Measurements from ENCODE around the gene CDR2.

DNA sequence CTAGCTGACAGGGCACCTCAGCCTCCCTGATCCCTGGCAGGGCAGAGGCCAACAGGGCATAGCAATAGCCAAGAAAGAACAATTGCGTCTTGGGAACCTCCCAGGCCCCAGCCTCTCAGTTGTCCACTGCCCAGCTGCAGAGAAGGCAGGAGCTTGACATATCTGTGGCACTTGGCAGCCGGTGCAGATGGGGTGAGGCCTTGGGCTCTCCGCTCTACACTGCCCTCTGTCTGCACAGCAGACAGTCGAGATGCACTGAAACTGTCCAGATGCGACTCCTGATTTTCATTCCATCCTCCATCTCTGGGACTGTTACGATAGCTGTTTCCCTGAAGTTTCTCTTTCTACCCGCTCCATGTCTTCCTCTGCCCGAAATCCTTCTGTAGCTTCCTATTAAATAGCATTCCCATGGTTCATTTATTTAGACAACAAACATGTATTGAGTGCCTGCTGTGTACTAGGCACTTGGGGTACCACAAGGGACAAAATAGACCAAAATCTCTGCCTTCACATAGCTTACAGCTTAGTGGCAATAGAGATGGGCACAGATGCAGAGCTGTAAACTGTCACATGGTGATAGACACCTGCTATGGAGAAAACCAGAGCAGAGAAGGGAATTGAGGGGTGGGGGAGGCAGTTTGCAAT, 73.9 kb downstream of the CDR2 start:
- peak in 1 of 2 donors; percentile 29 for TF ChIP-seq POLR2A (IDR thresholded peaks at IDR 0.05)
- TF ChIP-seq, protein P1, sequence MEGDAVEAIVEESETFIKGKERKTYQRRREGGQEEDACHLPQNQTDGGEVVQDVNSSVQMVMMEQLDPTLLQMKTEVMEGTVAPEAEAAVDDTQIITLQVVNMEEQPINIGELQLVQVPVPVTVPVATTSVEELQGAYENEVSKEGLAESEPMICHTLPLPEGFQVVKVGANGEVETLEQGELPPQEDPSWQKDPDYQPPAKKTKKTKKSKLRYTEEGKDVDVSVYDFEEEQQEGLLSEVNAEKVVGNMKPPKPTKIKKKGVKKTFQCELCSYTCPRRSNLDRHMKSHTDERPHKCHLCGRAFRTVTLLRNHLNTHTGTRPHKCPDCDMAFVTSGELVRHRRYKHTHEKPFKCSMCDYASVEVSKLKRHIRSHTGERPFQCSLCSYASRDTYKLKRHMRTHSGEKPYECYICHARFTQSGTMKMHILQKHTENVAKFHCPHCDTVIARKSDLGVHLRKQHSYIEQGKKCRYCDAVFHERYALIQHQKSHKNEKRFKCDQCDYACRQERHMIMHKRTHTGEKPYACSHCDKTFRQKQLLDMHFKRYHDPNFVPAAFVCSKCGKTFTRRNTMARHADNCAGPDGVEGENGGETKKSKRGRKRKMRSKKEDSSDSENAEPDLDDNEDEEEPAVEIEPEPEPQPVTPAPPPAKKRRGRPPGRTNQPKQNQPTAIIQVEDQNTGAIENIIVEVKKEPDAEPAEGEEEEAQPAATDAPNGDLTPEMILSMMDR (IDR thresholded peaks at IDR 0.05) = peak; percentile 57 to 72 (median 66)

Measured in adrenal gland (tissue), 5 donors.